Fibroblast of mammary gland (primary cell): ENCODE results near the gene ITGB1.
"Not testable (repeated sequence)": the region's sequence is repeated elsewhere in the genome, so short reads cannot be mapped to it uniquely, and the experiment has no call there.

Source experiments
- DNase-seq: peaks from one replicate; pipeline ENCODE4 v3.0.0-alpha.2; 2010; ENCODE audit warnings: low read depth
- H3K4me3 ChIP-seq: 2 replicates; pipeline ENCODE4 v1.5.1; 2011; ENCODE audit warnings: low read depth, mild to moderate bottlenecking, low read length, moderate library complexity; ENCODE audit not compliant: control insufficient read depth
- TF ChIP-seq, protein P1 (sequence below): conservative IDR thresholded peaks from 2 replicates; pipeline ENCODE4 v1.5.1; 2011; ENCODE audit warnings: low read depth, low read length, inconsistent platforms; ENCODE audit not compliant: control insufficient read depth, insufficient read depth

Gene ITGB1

DNA sequence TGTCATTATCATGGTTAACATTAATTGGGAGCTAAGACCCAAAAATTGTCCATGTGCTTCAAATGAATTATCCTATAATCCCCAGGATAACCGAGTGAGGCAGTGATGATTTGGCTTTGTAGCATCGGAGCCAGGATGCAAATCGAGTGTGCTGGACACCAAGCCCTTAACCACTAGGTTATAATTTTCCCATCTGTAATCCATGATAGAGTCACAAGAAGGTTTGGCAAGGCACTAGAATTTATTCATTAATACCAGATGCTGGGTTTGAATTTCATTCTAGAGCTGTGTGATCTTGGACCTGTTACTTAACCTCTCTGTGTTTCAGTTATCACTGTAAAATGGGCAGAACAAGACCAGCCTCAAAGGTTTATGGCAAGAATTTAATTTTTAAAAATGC, 21.0 kb upstream of the ITGB1 start:
- peak; percentile 91 for DNase-seq
- no peak overlapping the region for H3K4me3 ChIP-seq
- TF ChIP-seq, protein P1, sequence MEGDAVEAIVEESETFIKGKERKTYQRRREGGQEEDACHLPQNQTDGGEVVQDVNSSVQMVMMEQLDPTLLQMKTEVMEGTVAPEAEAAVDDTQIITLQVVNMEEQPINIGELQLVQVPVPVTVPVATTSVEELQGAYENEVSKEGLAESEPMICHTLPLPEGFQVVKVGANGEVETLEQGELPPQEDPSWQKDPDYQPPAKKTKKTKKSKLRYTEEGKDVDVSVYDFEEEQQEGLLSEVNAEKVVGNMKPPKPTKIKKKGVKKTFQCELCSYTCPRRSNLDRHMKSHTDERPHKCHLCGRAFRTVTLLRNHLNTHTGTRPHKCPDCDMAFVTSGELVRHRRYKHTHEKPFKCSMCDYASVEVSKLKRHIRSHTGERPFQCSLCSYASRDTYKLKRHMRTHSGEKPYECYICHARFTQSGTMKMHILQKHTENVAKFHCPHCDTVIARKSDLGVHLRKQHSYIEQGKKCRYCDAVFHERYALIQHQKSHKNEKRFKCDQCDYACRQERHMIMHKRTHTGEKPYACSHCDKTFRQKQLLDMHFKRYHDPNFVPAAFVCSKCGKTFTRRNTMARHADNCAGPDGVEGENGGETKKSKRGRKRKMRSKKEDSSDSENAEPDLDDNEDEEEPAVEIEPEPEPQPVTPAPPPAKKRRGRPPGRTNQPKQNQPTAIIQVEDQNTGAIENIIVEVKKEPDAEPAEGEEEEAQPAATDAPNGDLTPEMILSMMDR = no peak

DNA sequence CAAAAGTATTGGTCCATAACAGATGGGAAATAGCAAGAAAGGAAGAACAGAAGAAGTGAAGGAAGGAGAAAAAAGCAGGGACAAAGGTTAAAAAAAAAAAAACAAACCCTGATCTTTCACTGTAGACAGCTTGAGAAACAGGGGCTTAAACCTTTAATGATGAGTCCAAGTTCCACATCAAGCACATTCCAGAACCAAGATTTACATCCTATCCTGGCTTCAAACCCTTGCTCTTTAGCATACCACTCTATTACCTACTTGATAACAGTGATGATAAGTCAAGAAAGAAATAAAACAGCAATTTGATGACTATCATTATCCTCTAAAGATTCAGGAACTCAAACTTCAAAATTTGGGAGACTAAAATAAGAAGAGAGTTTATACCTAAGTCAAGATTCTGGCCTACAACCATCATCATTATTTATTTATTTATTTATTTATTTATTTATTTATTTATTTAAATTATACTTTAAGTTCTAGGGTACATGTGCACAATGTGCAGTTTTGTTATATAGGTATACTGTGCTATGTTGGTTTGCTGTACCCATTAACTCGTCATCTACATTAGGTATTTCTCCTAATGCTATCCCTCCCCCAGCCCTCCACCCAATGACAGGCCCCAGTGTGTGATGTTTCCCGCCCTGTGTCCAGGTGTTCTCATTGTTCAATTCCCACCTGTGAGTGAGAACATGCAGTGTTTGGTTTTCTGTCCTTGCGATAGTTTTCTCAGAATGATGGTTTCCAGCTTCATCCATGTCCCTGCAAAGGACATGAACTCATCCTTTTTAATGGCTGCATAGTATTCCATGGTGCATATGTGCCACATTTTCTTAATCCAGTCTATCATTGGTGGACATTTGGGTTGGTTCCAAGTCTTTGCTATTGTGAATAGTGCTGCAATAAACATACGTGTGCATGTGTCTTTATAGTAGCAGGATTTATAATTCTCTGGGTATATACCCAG, 20.1 kb upstream of the ITGB1 start:
- not testable (repeated sequence) for DNase-seq, H3K4me3 ChIP-seq

DNA sequence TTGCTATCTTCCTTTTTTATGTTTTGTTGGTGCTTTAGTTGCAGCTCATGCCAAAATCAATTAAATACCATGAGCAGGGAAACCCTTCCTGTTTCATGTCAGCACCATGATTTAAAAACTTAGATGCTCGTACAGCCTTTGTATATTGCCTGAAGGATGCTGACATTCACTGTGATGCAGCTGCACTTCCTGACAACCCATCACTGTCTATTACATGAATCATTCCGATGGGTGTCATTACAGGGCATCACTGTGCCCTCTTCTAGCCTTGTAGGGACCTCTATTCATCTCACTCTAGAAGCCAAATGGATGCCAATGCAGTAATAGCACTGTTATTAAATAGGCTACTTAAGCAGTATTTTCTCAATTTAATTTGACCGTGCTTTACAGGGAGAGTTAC, 18.3 kb upstream of the ITGB1 start:
- no peak for DNase-seq
- TF ChIP-seq, protein P1 = no peak
- no peak overlapping the region for H3K4me3 ChIP-seq

DNA sequence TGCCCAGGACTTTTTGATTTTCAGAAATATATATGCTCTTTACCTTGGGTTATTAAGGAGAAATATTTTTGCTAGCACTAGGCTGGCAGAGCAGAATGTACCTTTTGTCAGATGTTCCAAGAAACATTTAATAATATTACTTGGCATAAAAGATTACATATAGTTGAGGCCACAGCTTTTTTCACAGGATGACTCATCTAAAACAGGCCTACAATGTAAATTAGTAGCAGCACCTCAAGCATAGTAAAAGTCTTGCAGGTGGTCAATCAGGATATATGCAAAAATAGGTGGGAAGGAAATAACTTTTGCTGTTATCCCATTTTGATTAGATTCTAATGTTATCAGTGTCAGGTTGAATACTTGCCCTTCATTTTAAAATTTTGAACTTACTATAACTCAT, 14.9 kb upstream of the ITGB1 start:
- H3K4me3 ChIP-seq = no peak overlapping the region
- DNase-seq = no peak
- TF ChIP-seq, protein P1 = no peak

DNA sequence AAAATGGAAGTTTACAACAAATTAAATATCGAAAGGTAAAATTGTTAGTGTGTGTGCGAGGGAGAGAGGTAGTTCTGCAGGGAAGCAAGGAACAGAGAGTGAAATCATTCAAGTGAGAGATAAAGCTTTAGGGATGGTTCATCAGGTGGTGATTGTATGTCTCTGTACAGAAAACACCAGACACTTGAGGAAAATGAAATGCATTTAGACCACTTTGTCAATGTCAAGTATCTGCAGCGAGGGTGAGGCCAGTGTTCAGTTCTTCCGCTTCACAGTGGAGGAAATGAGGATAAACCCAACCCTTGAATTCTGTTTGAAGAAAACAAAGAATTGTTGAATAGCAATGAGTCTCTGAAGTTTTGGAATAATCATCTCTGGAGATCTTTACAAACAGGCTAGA, 14.4 kb upstream of the ITGB1 start:
- H3K4me3 ChIP-seq = no peak overlapping the region
- no peak for DNase-seq

DNA sequence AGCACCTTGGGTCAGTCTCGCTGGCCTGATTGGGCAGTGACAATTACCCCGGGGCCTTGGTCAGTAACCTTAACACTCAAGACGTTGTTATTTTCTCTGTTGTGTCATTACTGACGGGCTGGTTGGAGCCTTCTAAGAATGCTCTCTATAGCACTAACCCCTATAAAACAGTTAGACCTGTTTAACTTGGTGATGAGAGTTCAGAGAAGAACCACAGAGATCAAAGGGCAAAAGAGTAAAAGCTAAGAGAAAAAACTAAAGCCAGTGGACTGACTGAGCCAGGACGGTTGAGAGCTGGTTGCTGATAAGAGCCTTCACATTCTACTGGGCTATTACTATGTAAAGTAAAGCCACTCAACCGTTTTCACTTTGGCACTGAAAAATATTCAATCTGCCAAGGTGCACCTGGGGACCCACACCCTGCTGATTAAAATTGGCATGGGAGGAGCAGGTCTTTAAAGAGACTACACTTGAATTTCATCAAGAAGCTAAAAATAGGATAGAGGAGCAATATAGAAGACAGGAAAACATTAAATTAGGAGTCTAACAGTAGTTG, 13.6 kb upstream of the ITGB1 start:
- no peak for DNase-seq
- TF ChIP-seq, protein P1 = no peak
- H3K4me3 ChIP-seq = no peak overlapping the region

More for the DNA sequence above, 14.4 kb upstream of the ITGB1 start:
- TF ChIP-seq, protein P1 = no peak

DNA sequence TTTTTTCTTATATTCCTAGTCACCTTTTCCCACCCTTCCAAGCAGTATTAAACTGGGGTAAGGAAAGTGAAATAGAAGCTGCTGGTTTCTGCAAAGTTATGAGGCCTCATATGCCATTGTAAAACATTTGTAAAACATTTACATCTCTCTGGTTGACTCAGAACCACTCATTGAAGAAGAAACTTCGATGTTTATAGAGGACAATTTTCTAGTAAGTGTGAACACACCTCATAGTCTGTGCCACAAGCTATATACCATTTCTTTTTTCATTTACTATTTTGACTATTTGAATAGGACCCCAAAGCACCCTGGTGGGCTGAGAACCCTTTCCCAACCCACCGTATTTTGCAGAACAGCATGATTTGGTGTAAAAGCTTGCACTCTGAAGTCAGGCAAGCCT, 12.9 kb upstream of the ITGB1 start:
- TF ChIP-seq, protein P1 = no peak
- H3K4me3 ChIP-seq = no peak overlapping the region
- no peak for DNase-seq
